OCI-LY7 (cell line): Measurements from ENCODE around the gene CYP2W1. TPM values are rescaled to one million over a fixed set of nuclear protein-coding genes. Genes with fewer than 3 reads are reported as not detected.

Experiments
- BruUV-seq: library from RNA; stranded (reverse); fragments of 400-500 nt; replicated peaks from 2 replicates; lab custom pipeline; 2021; lab: Mats Ljungman, UMichigan
- CTCF ChIA-PET: fragments of 300-600 bp; sonication (Branson Sonifier 250); formaldehyde crosslinking; loops from one replicate; lab custom pipeline; 2022; ENCODE audit warnings: antibody characterized with exemption; ENCODE audit not compliant: unreplicated experiment; lab: Charles Lee
- POLR2A ChIA-PET: fragments of 300-600 bp; sonication (Branson Sonifier 250); formaldehyde crosslinking; loops from one replicate; lab custom pipeline; 2022; ENCODE audit warnings: antibody characterized with exemption; lab: Charles Lee
- DNase-seq: peaks from one replicate; pipeline ENCODE4 v3.0.0-alpha.2; 2015; ENCODE audit warnings: low spot score
- H2AFZ ChIP-seq: fragments of 200-600 bp; sonication (generic), shearing (Covaris generic); 2 replicates; pipeline ENCODE4 v1.6.1; 2014; ENCODE audit warnings: mild to moderate bottlenecking, antibody characterized with exemption, low read length, moderate library complexity
- H3K27ac ChIP-seq: fragments of 200-600 bp; sonication (generic); 2 replicates; pipeline ENCODE4 v1.5.1; 2014; ENCODE audit warnings: mixed run types, low read depth, mild to moderate bottlenecking, moderate library complexity, low read length, inconsistent platforms; ENCODE audit not compliant: poor library complexity, severe bottlenecking
- H3K36me3 ChIP-seq: fragments of 200-600 bp; sonication (generic); 2 replicates; pipeline ENCODE4 v1.6.1; 2014; ENCODE audit warnings: mild to moderate bottlenecking, antibody characterized with exemption, low read length, moderate library complexity, mixed read lengths; ENCODE audit not compliant: insufficient read depth
- H3K4me1 ChIP-seq: fragments of 200-600 bp; sonication (generic); 2 replicates; pipeline ENCODE4 v1.5.1; 2014; ENCODE audit warnings: mild to moderate bottlenecking, low read length; ENCODE audit not compliant: insufficient read depth, poor library complexity, severe bottlenecking
- H3K4me2 ChIP-seq: fragments of 200-600 bp; sonication (generic); 2 replicates; pipeline ENCODE4 v1.6.1; 2014; ENCODE audit warnings: mild to moderate bottlenecking, low read length
- H3K4me3 ChIP-seq: fragments of 200-600 bp; sonication (generic); 2 replicates; pipeline ENCODE4 v1.5.1; 2014; ENCODE audit warnings: mild to moderate bottlenecking, low read depth, low read length; ENCODE audit not compliant: poor library complexity, severe bottlenecking
- H3K79me2 ChIP-seq: fragments of 200-600 bp; sonication (generic); 2 replicates; pipeline ENCODE4 v1.6.1; 2016; ENCODE audit warnings: low read depth, mild to moderate bottlenecking, low read length, moderate library complexity, mixed read lengths; ENCODE audit not compliant: insufficient read depth
- H3K9me2 ChIP-seq: fragments of 200-600 bp; sonication (generic); 2 replicates; pipeline ENCODE4 v1.6.1; 2016; ENCODE audit warnings: mild to moderate bottlenecking, low read length, mixed read lengths; ENCODE audit not compliant: insufficient read depth
- H3K9me3 ChIP-seq: fragments of 200-600 bp; sonication (generic); 2 replicates; pipeline ENCODE4 v1.6.1; 2014; ENCODE audit warnings: mild to moderate bottlenecking, mixed run types, low read length, mixed read lengths
- H4K20me1 ChIP-seq: fragments of 200-600 bp; sonication (generic); 2 replicates; pipeline ENCODE4 v1.6.1; 2014; ENCODE audit warnings: mild to moderate bottlenecking, antibody characterized with exemption, low read length, moderate library complexity, mixed read lengths; ENCODE audit not compliant: insufficient read depth
- CTCF ChIP-seq: fragments of 200-600 bp; sonication (generic); conservative IDR thresholded peaks from 2 replicates; pipeline ENCODE4 v1.5.1; 2014; ENCODE audit warnings: mild to moderate bottlenecking, antibody characterized with exemption, low read length, moderate library complexity, mixed read lengths
- EZH2phosphoT487 ChIP-seq: fragments of 200-600 bp; sonication (generic); IDR thresholded peaks from 2 replicates; pipeline ENCODE4 v1.6.1; 2018; ENCODE audit warnings: low read depth, borderline replicate concordance, mild to moderate bottlenecking, mixed run types, antibody characterized with exemption, low read length, moderate library complexity, mixed read lengths
- intact Hi-C: fragments of 100-400 bp; cut with micrococcal nuclease; formaldehyde crosslinking; loops from one replicate; pipeline ENCODE4 v1.10.0; 2022; ENCODE audit not compliant: unreplicated experiment
- total RNA-seq, 2 experiments: library from RNA; depleted of rRNA in 1 of 2; stranded (reverse); fragments of >200 nt in 1 of 2; shearing (Covaris generic) in 1 of 2; gene quantifications; 2 replicates each; pipeline ENCODE4 v1.2.3, GENCODE V29; 2014 to 2022

CYP2W1 gene
- total RNA-seq, 2 experiments from 2014 or later: 1.3 TPM; not detected in 1

- no TSS peak for BruUV-seq
- POLR2A ChIA-PET: interaction anchor here (1.7 to 2.4 kb wide), 3 partner anchors 16 to 59 kb away, joined by 5 to 12 read pairs (median 6); no protein-coding TSS in a partner anchor
- intact Hi-C loops: loop anchor here (2.0 to 5.0 kb wide), 3 partner anchors 17 to 480 kb away; partner anchors contain the start of gene GPR146
Observed at GRCh38 chr7:1027242-1028043, 44.5 kb downstream of the CYP2W1 start.

GRCh38 chr7:1028044-1028770 lies 45.2 kb downstream of the CYP2W1 start:
- no peaks in the 10 kb centered on the region for H3K9me3 ChIP-seq
- DNase-seq: peak; percentile 89
- BruUV-seq: no TSS peak
- peak overlapping the region; percentile 96 for H3K4me2 ChIP-seq
- H3K4me3 ChIP-seq: peak overlapping the region; percentile 85
- TF ChIP-seq EZH2phosphoT487 (no peak), CTCF (no peak)
- H3K36me3 ChIP-seq: peaks cover 21% of the 10 kb centered on the region; the same call in 1 of the 2 replicates
- intact Hi-C loops: loop anchor here (5.0 kb wide), 2 partner anchors 124 to 479 kb away; no protein-coding TSS in a partner anchor
- peak overlapping the region; percentile 51; the same call in 1 of the 2 replicates for H2AFZ ChIP-seq
- H3K4me1 ChIP-seq: peaks cover 69% of the 10 kb centered on the region
- H3K27ac ChIP-seq: peak overlapping the region; percentile 95
- ChIA-PET POLR2A (interaction anchor here (2.4 kb wide), 1 partner anchor 58 kb away, joined by 12 read pairs; no protein-coding TSS in a partner anchor), CTCF (no interaction called here)
- H4K20me1 ChIP-seq: no peaks in the 10 kb centered on the region
- no peaks in the 10 kb centered on the region for H3K9me2 ChIP-seq
- H3K79me2 ChIP-seq: peaks cover 33% of the 10 kb centered on the region; the same call in 1 of the 2 replicates

More at GRCh38 chr7:1027242-1028043, 44.5 kb downstream of the CYP2W1 start:
- Histone ChIP-seq H3K4me3 (peak overlapping the region; percentile 85), H3K27ac (peak overlapping the region; percentile 95), H3K79me2 (peaks cover 38% of the 10 kb centered on the region; the same call in 1 of the 2 replicates), H2AFZ (no peak overlapping the region; the same call in 1 of the 2 replicates), H3K9me2 (no peaks in the 10 kb centered on the region), H3K4me1 (peaks cover 77% of the 10 kb centered on the region), H3K36me3 (peaks cover 22% of the 10 kb centered on the region), H4K20me1 (no peaks in the 10 kb centered on the region), H3K9me3 (no peaks in the 10 kb centered on the region), H3K4me2 (peak overlapping the region; percentile 96)
- CTCF ChIA-PET: no interaction called here
- DNase-seq: peak; percentile 49
- 0 out of 2 replicates have a peak, but pooled peaks have one; percentile 28 for TF ChIP-seq CTCF
- TF ChIP-seq EZH2phosphoT487: no peak
